ENCODE data around the gene CSNK1E.

The CSNK1E gene

GRCh38 chr22:38271927-38272372, 45.3 kb downstream of the CSNK1E start:
- DNase-seq = no peak

- no peak for DNase-seq
Observed at GRCh38 chr22:38271101-38271500, 46.1 kb downstream of the CSNK1E start.

DNA sequence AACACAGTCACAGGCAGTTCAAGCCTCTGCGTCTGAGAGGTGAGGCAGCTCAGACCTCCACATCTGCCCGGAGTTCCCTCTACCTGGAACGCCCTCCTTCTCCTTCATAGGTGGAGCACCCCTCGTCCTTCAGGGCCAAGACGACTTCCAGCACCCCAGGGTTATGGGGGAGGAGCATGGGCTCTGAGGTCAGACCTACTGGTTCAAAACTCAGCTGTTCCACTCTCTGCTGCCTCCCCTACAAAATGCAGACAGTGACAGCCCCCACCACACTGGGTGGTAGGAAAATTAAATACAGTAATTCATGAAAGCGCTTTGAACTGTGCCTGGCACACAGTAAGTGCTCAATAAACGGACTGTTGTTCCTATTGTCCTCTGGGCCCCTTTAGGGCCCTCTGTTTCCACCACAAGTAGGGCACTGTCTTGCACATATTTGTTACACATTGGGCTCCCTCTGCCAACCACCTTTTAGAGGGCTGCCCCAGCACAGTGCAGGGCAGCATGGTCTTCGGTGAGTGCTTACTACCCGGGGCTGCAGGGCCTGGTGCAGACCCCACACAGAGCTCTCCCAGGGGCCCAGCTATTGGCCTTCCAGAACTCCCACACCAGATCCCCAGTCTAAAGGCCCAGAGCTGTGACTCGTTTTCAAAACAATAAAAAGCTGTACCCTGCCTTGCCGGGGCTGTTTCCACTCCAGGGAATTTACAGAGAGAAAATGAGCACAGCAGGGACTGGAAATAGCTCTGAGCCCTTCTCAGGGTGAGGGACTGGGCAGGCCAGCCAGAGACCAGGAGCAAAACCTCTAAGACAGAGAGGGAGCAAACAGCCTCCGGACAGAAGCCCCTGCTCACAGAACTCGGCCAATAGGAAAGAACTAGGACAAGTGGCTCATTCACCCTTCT, 46.9 kb downstream of the CSNK1E start:
- no peak for DNase-seq

DNA sequence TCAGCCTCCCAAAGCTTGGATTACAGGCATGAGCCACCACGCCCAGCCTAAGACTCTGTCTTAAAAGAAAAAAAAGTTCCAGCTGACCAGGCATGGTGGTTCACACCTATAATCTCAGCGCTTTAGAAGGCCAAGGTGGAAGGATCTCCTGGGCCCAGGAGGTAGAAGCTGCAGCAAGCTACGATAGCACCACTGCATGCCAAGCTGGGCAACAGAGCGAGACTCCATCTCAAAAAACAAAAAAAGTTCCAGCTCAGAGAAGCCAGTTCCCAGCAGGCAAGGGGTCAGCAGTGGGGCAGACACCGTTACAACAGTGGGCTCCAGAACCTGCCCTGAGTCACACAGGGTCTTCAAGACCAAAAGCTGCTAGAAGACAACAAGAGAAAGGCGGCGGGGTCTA, 47.8 kb downstream of the CSNK1E start:
- no peak for DNase-seq

- DNase-seq = peak; percentile 17
Observed at GRCh38 chr22:38267086-38267485, 50.1 kb downstream of the CSNK1E start.

GRCh38 chr22:38266120-38266519, 51.1 kb downstream of the CSNK1E start:
- no peak for DNase-seq

- DNase-seq = no peak
Observed at GRCh38 chr22:38264322-38264843, 52.9 kb downstream of the CSNK1E start.

DNA sequence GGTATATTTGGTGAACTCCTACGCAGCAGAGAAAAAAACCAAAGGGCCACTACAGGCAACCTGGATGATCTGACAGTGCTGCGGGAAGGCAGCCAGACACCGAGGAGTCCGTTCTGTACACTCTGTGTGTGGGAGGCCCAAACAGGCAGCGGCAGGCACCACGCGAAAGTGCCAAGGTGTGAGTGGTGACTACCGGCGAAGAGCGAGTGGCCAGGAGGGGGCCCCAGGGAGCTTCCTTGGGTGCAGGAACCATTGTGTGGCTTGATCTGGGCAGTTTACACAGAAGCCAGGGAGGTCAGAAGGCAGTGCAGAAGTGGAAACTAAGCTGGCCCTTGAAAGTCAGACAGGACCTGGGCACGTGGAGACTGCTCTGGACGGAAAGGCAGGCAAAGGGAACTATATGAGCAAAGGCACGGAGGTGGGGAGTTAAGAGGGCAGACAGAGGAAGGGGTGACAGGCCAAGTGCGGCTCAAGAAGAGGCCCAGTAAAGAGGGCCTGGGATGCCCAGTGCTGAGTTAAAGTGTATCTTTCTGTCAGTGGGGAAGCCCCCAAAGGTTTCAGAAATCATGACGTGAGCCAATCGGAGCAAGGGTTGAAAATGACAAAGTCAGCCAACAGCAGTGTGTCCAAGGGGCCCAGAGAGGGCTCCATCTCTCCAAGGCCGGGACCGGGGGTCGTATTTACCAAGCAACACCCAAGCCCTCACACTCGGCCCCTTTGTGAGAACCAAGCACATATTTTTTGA, 55.0 kb downstream of the CSNK1E start:
- DNase-seq = peak; percentile 30

- no peak for DNase-seq
Observed at GRCh38 chr22:38260761-38261681, 56.2 kb downstream of the CSNK1E start.

- DNase-seq = no peak
Observed at GRCh38 chr22:38259370-38259769, 57.9 kb downstream of the CSNK1E start.

GRCh38 chr22:38258895-38259294, 58.3 kb downstream of the CSNK1E start:
- no peak for DNase-seq

- DNase-seq = no peak
Observed at GRCh38 chr22:38257650-38258250, 59.5 kb downstream of the CSNK1E start.

- no peak for DNase-seq
Observed at GRCh38 chr22:38257181-38257580, 60.1 kb downstream of the CSNK1E start.

DNA sequence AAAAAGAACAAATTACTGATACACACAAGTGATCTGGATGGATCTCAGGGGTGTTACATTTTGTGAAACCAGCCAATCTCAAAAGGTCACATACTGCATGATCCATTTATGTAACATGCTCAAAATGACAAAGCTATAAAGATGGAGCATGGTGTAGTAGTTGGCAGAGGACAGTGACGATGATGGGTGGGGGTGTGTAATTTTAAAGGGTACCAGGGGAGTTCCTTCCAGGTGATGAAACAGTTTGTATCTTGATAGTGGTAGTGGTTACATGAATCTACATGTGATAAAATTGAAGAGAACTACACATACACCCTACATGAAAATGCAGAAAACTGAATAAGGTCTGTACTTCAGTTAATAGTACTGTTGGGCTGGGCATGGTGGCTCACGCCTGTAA, 61.5 kb downstream of the CSNK1E start:
- DNase-seq = no peak

GRCh38 chr22:38251341-38251692, 65.9 kb downstream of the CSNK1E start:
- DNase-seq = no peak

- no peak for DNase-seq
Observed at GRCh38 chr22:38250643-38251340, 66.4 kb downstream of the CSNK1E start.

- DNase-seq = no peak
Observed at GRCh38 chr22:38249803-38250642, 67.2 kb downstream of the CSNK1E start.

DNA sequence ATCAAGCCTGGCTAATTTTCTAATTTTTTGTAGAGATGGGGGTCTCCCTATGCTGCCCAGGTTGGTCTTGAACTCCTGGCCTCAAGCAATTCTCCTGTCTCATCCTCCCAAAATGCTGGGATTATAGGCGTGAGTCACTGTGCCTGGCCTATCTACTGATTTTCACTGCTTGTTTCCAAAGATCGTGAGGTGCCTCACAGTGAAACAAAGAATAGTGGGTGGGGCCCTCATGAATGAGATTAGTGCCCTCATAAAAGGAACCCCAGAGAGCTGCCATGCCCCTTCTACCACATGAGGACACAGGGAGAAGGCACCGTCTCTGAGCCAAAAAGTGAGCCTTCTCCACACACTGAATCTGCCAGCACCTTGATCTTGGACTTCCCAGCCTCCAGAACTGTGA, 67.9 kb downstream of the CSNK1E start:
- DNase-seq = no peak

DNA sequence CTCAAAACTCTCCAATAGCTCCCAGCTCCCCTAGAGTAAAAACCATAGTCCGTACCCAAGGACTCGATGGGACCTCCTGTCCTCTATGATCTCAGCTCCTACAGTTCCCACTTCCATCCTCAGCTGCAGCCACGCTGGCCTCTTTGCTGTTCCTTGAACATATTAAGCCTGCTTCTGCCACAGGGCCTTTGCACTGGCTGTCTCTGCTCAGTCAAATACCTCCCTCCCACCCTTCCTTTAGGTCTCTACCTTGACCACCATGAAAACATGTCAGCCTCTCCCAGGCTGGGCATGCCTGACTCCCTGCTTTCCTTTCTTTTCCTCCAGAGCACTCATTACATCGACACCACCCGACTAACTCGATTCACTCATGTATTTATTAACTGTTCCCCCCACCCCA, 69.0 kb downstream of the CSNK1E start:
- no peak for DNase-seq

GRCh38 chr22:38247713-38248112, 69.5 kb downstream of the CSNK1E start:
- DNase-seq = no peak

DNA sequence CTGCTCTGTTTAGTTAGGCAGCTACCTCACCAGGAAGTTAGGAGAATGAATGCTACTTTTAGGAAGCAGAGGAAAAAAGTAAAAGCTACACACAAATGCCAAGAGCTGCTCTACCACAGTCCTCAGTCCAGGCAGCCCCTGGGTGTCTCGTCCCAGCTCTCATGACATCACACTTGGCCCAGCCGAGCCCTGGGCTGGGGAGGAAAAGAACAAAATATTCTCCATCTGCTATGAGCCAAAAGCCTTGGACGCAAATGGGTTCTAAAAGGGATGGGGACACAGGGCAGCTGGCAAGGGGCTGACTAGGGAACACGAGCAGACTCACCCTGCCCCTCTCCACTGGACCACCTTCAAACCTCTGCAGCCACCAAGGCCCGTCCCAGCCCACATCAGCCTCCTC, 70.5 kb downstream of the CSNK1E start:
- no peak for DNase-seq

All from activated naive CD4-positive, alpha-beta T cell treated with anti-CD3 and anti-CD28 coated beads, Interleukin-2, amount 50 U/mL, for 16 hours (primary cell).